ENCODE results near the gene RGL3.
"Not testable (repeated sequence)": the region's sequence is repeated elsewhere in the genome, so short reads cannot be mapped to it uniquely, and the experiment has no call there.

The RGL3 gene

GRCh38 chr19:11356074-11356397 is 63.1 kb downstream of the RGL3 start:
- no peak for DNase-seq

DNA sequence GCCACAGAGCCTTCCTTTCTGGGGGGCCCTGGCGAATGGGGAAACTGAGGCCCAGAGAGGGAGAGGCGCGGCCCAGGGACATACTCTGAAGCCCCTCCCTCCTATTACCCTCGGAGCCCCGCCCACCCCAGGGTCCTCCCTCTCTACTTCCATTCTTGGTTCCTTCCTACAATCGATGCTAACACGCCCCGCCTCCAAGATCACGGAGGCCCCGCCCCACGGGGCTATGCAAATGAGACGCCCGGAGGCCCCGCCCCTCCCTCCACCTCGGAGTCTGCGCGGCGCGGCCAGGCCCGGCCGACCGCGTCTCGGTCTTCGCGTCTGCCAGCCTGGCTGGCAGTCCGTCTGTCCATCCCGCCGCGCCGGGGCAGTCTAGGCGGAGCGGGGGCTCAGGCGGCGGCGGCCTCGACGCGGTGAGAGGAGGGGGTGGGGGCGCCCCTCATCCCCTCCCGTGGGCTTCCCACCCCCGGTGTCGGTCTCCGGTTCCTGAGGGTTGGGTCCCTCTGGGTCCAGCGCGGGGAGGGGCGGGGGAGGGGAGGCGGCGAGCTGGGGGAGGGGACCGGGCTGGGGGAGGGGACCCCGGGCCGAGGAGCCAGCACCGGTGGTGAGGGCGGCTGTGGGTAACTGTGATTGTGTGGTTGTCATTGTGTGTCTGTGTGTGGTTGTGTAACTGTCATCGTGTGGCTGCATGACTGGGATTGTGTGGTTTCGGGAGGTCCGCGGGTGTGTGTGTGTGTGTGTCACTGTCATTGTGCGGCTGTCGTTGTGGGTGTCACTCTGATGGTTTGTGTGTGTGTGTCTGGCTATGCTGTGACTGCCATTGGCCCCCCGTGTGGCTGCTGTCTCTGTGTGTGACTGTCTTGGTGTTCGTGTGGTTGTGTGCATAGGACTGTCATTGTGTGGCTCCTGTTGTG is 63.7 kb downstream of the RGL3 start, which contains the start of gene PLPPR2:
TSS of gene PLPPR2 (plus strand) at position 273 of the 914 bp plus-strand sequence. CDS start 2,242 bp downstream, outside the sequence.
- peak; percentile 67 for DNase-seq

DNA sequence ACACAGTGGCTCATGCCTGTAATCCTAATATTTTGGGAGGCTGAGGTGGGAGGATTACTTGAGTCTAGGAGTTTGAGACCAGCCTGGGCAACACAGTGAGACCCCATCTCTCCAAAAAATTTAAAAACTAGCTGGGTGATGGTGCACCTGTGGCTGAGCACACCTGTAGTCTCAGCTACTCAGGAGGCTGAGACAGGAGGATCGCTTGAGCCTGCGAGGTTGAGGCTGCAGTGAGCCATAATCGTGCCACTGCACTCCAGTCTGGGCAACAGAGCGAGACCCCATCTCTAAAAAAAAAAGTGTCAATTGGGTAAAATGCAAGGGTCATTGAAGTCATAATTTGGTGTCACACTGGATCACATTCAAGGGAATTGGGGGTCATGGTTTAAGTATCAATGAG is 65.0 kb downstream of the RGL3 start:
- DNase-seq, result not testable (repeated sequence)

DNA sequence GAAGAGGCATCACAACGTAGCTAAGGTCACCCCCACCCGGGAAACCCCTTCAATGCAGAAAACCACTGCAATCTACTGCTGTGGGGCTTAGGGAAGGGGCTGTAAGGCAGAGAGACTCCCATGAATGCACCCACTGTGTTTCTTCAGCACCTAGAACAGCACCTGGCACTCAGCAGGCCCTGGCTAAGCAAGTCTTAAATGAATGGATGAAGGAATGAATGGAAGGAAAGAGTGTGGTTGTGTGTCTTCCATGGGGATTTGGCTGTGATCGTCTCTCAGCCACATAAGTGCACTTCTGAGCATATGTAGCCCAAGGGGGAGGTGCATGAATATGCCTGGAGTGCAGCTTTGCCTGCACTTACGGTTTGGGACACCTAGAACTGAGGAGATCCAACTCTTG is 69.9 kb downstream of the RGL3 start:
- DNase-seq, result no peak

DNA sequence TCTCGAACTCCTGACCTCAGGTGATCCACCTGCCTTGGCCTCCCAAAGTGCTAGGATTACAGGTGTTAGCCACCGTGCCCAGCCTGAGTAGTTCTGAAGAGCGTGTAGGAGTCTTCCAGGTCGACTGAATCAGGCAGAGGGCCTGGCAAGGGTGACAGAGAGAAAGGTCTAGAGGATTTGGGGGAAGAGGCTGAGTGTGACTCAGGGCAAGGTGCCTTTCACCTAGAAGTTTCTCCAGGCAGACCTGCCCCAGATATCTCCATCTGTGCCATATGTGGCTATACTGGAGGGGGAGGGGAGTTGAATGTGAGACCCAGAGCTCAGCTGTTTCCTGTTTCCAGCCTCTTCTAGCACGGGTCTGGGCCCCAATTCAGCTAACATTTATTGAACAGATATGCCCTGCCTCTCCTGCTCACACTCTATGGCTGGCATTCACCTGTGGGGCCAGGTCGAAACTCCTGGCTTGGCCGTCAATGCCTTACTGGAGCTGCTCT is 71.5 kb downstream of the RGL3 start:
- DNase-seq, result no peak

DNA sequence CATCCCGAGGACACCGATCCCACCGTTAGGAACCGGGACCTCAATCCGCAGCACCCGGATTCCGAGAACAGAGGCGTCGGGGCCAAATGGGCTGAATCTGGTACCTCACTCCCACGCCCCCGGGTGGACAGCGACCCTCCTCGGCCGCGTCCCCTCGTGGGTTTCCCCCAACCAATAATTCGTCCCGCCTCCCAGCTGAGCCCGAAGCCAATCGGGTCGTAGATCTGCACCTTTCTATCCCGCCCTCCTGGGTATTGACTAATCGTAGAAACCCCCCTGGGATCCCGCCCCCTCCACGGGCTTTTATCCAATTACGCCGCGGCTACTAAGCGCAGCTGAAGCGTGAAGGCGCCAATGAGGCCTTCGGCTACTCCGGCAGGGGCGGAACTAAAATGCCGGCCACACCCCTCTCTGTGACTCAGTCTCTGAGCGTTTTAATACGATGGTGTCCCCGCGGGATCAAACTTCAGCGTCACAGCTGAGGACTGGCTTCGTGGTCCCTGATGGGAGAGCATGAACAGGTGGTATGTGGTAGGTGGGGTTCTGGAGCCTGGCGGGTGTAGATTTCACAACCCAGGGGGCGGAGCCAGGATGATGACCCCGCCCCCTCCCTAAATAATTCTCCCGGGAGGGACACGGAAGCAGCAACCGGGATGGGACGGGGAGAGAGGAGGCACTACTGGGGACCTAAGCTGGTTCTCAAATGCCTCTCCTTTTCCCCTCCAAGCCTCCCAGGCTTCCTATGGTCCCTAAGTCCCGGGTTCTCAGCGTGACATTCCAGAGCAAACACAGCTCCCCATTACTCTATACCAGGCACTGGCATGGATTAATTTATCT is 72.8 kb downstream of the RGL3 start, which contains the start of the genes CCDC159 and TMEM205:
TSS of gene CCDC159 (plus strand) at position 416 of the 837 bp plus-strand sequence. CDS start at position 504, 88 bp downstream.
TSS of gene TMEM205 (minus strand) at position 165 of the 837 bp plus-strand sequence. CDS start 649 bp downstream, outside the sequence.
- DNase-seq, result peak; percentile 98

GRCh38 chr19:11345122-11345803 is 73.9 kb downstream of the RGL3 start:
- DNase-seq, result no peak
